H7 (cell line): ENCODE results near the gene ENTREP1. TPM values are rescaled to one million over a fixed set of nuclear protein-coding genes. Genes with fewer than 3 reads are reported as not detected.
"Not testable (repeated sequence)": the region's sequence is repeated elsewhere in the genome, so short reads cannot be mapped to it uniquely, and the experiment has no call there.

Experiments used
- DNase-seq: peaks from one replicate; pipeline ENCODE4 v3.0.0; 2012
- H3K27me3 ChIP-seq: 2 replicates; pipeline ENCODE4 v1.6.0; 2011; ENCODE audit warnings: mild to moderate bottlenecking, low read length; ENCODE audit not compliant: control insufficient read depth, insufficient read depth
- H3K36me3 ChIP-seq: replicated peaks from 2 replicates; pipeline ENCODE4 v1.5.1; 2011; ENCODE audit warnings: low read length; ENCODE audit not compliant: control insufficient read depth, insufficient read depth
- H3K4me3 ChIP-seq: 2 replicates; pipeline ENCODE4 v1.5.1; 2011; ENCODE audit warnings: low read depth, mild to moderate bottlenecking, control low read depth, low read length, moderate library complexity; ENCODE audit not compliant: insufficient read depth
- total RNA-seq: library from RNA; depleted of rRNA; stranded (reverse); fragments of >200 nt; shearing (Covaris generic); gene quantifications from 2 replicates; pipeline ENCODE4 v1.2.3, GENCODE V29; 2014; rRNA removed

The ENTREP1 gene
- total RNA-seq = 7.5 and 8.6 TPM in 2 replicates

GRCh38 chr9:69324549-69325401, at the start of gene ENTREP1:
TSS of gene ENTREP1 (plus strand) at chr9:69325215. CDS start at chr9:69325310, 95 bp downstream.
- peak within 1 kb of the TSS; percentile 73 for H3K4me3 ChIP-seq
- DNase-seq = peak; percentile 84
- no peaks in the 10 kb centered on the region for H3K36me3 ChIP-seq
- H3K27me3 ChIP-seq = peaks cover 22% of the 10 kb centered on the region

- Histone ChIP-seq H3K36me3 (no peaks in the 10 kb centered on the region), H3K27me3 (no peaks in the 10 kb centered on the region), H3K4me3 (no peak overlapping the region)
- DNase-seq = no peak
Observed at GRCh38 chr9:69276775-69277174, 48.2 kb upstream of the ENTREP1 start.

GRCh38 chr9:69279084-69279731, 45.8 kb upstream of the ENTREP1 start:
- no peaks in the 10 kb centered on the region for H3K27me3 ChIP-seq
- no peak overlapping the region for H3K4me3 ChIP-seq
- DNase-seq = no peak
- H3K36me3 ChIP-seq = no peaks in the 10 kb centered on the region

- Histone ChIP-seq H3K27me3 (no peaks in the 10 kb centered on the region), H3K36me3 (no peaks in the 10 kb centered on the region), H3K4me3 (no peak overlapping the region)
- DNase-seq = no peak
Observed at GRCh38 chr9:69279733-69280132, 45.3 kb upstream of the ENTREP1 start.

- Histone ChIP-seq H3K36me3 (no peaks in the 10 kb centered on the region), H3K4me3 (no peak overlapping the region), H3K27me3 (no peaks in the 10 kb centered on the region)
- DNase-seq = no peak
Observed at GRCh38 chr9:69283003-69283402, 42.0 kb upstream of the ENTREP1 start.

- no peaks in the 10 kb centered on the region for H3K27me3 ChIP-seq
- DNase-seq = no peak
Observed at GRCh38 chr9:69292078-69292477, 32.9 kb upstream of the ENTREP1 start.

GRCh38 chr9:69293156-69293555, 31.9 kb upstream of the ENTREP1 start:
- H3K4me3 ChIP-seq = no peak overlapping the region
- no peaks in the 10 kb centered on the region for H3K27me3 ChIP-seq
- DNase-seq = no peak
- H3K36me3 ChIP-seq = no peaks in the 10 kb centered on the region

More at GRCh38 chr9:69292078-69292477, 32.9 kb upstream of the ENTREP1 start:
- Histone ChIP-seq H3K36me3 (no peaks in the 10 kb centered on the region), H3K4me3 (no peak overlapping the region)

GRCh38 chr9:69295872-69296552, 29.0 kb upstream of the ENTREP1 start:
- H3K27me3 ChIP-seq = no peaks in the 10 kb centered on the region
- DNase-seq = no peak
- H3K4me3 ChIP-seq = no peak overlapping the region
- H3K36me3 ChIP-seq = no peaks in the 10 kb centered on the region

- H3K27me3 ChIP-seq = no peaks in the 10 kb centered on the region
- no peak overlapping the region for H3K4me3 ChIP-seq
- no peak for DNase-seq
- H3K36me3 ChIP-seq = no peaks in the 10 kb centered on the region
Observed at GRCh38 chr9:69297300-69297980, 27.6 kb upstream of the ENTREP1 start.

- DNase-seq = no peak
- H3K27me3 ChIP-seq = no peaks in the 10 kb centered on the region
- no peak overlapping the region for H3K4me3 ChIP-seq
- no peaks in the 10 kb centered on the region for H3K36me3 ChIP-seq
Observed at GRCh38 chr9:69299315-69299714, 25.7 kb upstream of the ENTREP1 start.

GRCh38 chr9:69299826-69300225, 25.2 kb upstream of the ENTREP1 start:
- Histone ChIP-seq H3K27me3 (no peaks in the 10 kb centered on the region), H3K4me3 (no peak overlapping the region), H3K36me3 (no peaks in the 10 kb centered on the region)
- DNase-seq = no peak

- no peak for DNase-seq
- Histone ChIP-seq H3K36me3 (no peaks in the 10 kb centered on the region), H3K27me3 (no peaks in the 10 kb centered on the region), H3K4me3 (no peak overlapping the region)
Observed at GRCh38 chr9:69303331-69303730, 21.7 kb upstream of the ENTREP1 start.

GRCh38 chr9:69306895-69307445, 18.0 kb upstream of the ENTREP1 start:
- not testable (repeated sequence) for DNase-seq, H3K27me3 ChIP-seq, H3K36me3 ChIP-seq, H3K4me3 ChIP-seq
